ENCODE data around the gene AP1B1.

AP1B1 gene

GRCh38 chr22:29325356-29325755, 63.0 kb downstream of the AP1B1 start:
- no peak for TF ChIP-seq CTCF (IDR thresholded peaks at IDR 0.05; ENCODE audit: low read depth, low read length)
- no peak for DNase-seq (ENCODE audit: extremely low read depth, low read depth)

GRCh38 chr22:29323641-29324040, 64.7 kb downstream of the AP1B1 start:
- no peak for TF ChIP-seq CTCF (IDR thresholded peaks at IDR 0.05; ENCODE audit: low read depth, low read length)

GRCh38 chr22:29320546-29320945, 67.8 kb downstream of the AP1B1 start:
- DNase-seq (ENCODE audit: extremely low read depth, low read depth): no peak

More at GRCh38 chr22:29323641-29324040, 64.7 kb downstream of the AP1B1 start:
- DNase-seq (ENCODE audit: extremely low read depth, low read depth): no peak

GRCh38 chr22:29319072-29319471, 69.3 kb downstream of the AP1B1 start:
- no peak for DNase-seq (ENCODE audit: extremely low read depth, low read depth)
- no peak for TF ChIP-seq CTCF (IDR thresholded peaks at IDR 0.05; ENCODE audit: low read depth, low read length)

More at GRCh38 chr22:29320546-29320945, 67.8 kb downstream of the AP1B1 start:
- TF ChIP-seq CTCF (IDR thresholded peaks at IDR 0.05; ENCODE audit: low read depth, low read length): no peak; the same call in none of the 2 replicates

GRCh38 chr22:29317827-29318454, 70.4 kb downstream of the AP1B1 start:
- DNase-seq (ENCODE audit: extremely low read depth, low read depth): no peak
- no peak for TF ChIP-seq CTCF (IDR thresholded peaks at IDR 0.05; ENCODE audit: low read depth, low read length)

- DNase-seq (ENCODE audit: extremely low read depth, low read depth): no peak
- no peak for TF ChIP-seq CTCF (IDR thresholded peaks at IDR 0.05; ENCODE audit: low read depth, low read length)
Observed at GRCh38 chr22:29316141-29316828, 72.1 kb downstream of the AP1B1 start.
